HG02943 (cell line): Measurements from ENCODE around the gene ADCYAP1R1.

Experiments used
- ATAC-seq: cut with Tn5 transposase; IDR thresholded peaks from one replicate; pipeline ENCODE4 v1.9.1; 2021; ENCODE audit warnings: mild to moderate bottlenecking, low read depth, moderate library complexity; ENCODE audit not compliant: unreplicated experiment

Gene ADCYAP1R1

GRCh38 chr7:31102973-31103850, 51.1 kb downstream of the ADCYAP1R1 start:
- no peak for ATAC-seq

- ATAC-seq: no peak
These were observed 52.5 kb downstream of the ADCYAP1R1 start for GRCh38 chr7:31104361-31105255.

- no peak for ATAC-seq
These were observed 53.3 kb downstream of the ADCYAP1R1 start for GRCh38 chr7:31105256-31105950.

DNA sequence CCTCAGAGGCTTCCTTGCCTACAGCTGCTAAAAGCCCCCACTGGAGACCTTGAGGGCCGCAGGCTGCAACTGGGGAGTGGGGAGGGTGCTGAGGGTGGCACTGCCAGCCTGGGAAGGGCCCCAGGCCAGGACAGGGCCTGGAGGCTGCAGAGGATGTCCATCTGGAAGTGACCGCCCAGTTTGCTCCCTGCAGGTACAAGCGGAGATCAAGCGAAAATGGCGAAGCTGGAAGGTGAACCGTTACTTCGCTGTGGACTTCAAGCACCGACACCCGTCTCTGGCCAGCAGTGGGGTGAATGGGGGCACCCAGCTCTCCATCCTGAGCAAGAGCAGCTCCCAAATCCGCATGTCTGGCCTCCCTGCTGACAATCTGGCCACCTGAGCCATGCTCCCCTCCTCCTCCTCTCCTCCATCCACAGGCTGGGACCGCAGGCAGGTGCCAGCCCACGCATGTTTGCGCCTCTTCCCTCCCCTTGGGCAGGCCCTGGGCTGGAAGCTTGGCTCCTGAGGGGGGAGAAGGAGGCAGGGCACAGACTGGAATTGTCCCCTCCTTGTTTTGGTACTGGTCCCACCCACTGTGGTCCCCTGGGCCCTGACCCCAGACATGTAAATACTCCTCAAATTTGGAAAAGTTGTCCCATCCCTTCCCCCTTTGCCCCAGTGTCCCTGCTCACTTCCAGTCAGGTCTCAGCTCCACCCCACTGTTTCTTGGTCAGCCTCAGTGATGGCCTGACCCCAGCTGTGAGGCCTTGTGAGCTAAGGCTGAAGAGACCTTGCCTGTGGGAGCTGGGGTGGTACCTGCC, 54.4 kb downstream of the ADCYAP1R1 start:
- no peak for ATAC-seq

GRCh38 chr7:31107106-31108090, 55.3 kb downstream of the ADCYAP1R1 start:
- ATAC-seq: no peak

DNA sequence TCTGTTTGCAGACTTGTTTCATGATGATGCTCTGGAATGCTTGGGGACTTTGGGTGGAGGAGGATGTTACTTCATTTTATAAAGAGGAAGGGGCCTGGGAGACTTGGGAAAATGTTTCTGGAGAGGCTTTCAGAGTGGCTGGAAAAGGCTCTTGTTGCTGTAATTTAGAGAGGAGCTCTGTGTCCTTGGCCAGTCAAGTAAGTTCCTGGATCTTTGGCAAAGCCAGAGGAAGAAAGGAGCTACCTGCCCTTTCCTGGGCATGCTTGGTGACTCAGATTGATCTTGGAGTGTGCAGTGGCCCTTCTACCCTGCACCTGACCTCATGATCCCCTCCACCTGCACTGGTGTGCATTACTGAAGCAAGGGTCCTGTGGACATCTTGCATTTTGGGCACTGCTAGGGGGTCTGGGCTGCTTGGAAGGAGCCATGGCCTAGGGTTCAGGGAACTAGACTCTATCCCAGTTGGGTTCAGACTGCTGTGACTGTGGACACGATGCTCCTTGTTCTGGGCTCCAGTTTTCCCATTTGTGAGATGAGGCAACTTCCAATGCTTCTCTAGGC, 56.1 kb downstream of the ADCYAP1R1 start:
- no peak for ATAC-seq

- no peak for ATAC-seq
These were observed 57.6 kb downstream of the ADCYAP1R1 start for GRCh38 chr7:31109751-31110150.

GRCh38 chr7:31110331-31111108, 58.4 kb downstream of the ADCYAP1R1 start:
- ATAC-seq: no peak

GRCh38 chr7:31111109-31111451, 59.0 kb downstream of the ADCYAP1R1 start:
- no peak for ATAC-seq

- no peak for ATAC-seq
These were observed 61.6 kb downstream of the ADCYAP1R1 start for GRCh38 chr7:31113660-31114059.

DNA sequence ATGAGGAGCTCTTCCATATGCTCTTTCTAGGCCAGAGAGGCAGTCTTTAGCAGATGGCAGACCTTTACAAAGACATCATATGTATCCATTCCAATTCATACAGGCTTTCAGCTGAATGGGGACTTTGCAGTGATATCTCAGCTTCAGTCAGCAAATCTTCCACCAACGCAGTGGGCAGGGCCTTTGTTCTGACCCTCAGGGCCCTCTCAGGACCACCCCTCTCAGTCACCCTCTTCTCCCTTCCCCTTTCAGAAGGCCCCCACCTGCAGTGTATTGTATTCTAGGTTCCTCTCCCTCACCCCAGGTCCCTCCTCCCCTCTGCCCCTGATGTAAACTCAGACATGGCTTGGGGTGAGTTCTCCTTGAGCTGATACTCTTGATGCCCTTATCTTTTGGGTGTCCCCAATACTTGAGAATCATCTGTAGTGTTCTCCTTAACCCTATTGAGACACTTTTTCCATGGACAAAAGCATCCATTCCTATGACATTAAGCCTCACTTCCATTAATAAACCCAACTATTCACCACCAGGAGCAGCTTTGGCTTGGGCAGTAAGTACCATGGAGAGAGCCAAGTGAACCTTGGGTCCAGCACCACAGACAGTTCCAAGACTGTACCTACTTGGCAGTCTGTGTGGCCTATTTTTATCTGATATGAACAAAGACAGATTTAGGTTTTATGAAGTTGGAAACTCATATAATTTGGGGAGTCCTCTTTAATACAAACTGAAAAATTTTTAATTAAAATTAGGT, 62.7 kb downstream of the ADCYAP1R1 start:
- ATAC-seq: no peak

DNA sequence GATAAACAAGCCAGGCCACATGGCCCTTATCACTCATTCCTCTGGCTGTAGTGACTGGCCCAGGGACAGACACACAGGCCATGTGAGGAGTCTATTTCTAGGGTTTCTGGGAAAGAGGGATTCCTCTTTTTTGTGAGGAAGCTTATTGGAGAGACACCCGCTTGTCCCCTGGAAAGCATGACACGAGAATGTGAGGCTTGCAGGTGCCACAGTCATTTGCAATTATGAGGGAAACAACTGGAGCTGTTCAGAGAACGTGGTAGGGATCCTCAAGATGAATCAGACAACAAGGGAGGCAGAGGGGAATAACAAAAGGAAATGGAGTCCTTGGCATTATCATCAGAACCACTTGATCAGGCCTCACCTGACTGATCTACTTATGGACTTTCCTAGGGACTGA, 64.5 kb downstream of the ADCYAP1R1 start:
- no peak for ATAC-seq

- no peak for ATAC-seq
These were observed 67.1 kb downstream of the ADCYAP1R1 start for GRCh38 chr7:31119249-31119648.

DNA sequence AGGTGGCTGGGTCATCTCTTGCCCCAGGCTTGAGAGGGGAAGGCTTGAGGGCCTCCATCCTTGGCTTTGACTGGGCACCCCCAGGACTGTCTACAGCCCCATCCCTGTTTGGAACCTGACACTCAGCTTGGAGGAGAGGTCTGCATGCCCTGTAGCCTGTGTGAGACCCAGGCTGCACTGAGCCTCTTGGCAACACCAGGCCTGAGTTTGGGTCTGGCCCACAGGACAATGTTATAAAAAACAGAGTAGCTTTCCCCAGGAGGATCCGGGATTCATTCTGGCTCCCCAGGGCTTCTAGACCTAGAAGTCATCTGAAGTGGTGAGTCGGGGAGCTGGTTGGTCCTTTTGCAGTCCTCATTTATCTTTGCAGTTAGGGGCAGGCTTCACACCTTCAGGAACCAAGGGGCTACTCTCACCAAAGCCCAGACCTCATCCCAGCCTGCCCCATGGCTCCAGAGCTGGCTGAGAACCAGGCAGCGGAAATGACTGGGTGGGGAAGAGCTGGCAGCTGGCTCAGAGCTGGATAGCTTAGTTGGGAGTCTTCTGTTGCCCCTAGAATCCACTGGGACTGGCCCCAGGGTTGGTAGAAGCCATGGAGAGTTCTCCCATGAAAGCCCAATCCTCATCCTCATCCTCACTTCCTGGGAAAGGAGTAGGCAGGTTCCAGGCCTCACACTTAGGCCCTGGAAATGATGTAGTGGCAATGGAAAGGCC, 68.8 kb downstream of the ADCYAP1R1 start:
- ATAC-seq: no peak

DNA sequence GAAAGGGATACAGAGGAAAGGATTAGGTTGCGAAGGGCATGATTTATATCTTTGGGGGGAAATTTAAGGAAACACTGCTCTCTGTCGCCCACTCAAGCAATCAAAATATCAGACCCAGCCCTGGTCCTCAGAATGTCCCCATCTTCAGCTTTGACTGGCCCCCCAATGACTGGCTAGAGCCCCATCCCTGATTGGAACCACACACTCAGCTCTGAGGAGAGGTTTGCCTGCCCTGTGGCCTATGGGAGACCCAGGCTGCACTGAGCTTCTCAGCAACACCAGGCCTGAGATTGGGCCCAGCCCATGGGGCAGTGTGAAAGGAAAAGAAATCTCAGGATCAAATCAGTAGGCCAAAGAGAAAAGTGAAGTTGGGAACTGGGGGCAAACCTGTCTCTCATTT, 69.5 kb downstream of the ADCYAP1R1 start:
- no peak for ATAC-seq

GRCh38 chr7:31122649-31123058, 70.5 kb downstream of the ADCYAP1R1 start:
- ATAC-seq: no peak

GRCh38 chr7:31123321-31123720, 71.2 kb downstream of the ADCYAP1R1 start:
- ATAC-seq: no peak
